ENCODE measurements around the gene WDR35.

DNA sequence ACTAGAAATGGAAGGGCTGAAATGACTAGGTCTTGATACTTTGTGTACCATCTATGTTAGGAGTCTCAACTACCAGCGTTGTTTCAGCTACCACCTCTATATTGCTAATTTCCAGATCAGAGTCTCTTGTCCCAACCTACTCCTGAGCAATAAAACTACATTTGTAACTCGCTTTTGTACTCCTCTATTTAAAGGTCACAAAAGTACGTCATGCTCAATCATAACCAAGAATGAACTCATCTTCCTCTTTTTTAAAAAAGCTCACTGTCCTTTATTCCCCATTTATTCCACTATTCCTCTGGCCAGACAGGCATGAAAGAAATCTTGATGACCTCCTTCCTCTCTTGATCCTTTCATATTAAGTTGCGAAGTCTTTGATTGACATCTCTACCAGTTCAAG, 33.8 kb upstream of the WDR35 start:
- TF ChIP-seq, protein P1, sequence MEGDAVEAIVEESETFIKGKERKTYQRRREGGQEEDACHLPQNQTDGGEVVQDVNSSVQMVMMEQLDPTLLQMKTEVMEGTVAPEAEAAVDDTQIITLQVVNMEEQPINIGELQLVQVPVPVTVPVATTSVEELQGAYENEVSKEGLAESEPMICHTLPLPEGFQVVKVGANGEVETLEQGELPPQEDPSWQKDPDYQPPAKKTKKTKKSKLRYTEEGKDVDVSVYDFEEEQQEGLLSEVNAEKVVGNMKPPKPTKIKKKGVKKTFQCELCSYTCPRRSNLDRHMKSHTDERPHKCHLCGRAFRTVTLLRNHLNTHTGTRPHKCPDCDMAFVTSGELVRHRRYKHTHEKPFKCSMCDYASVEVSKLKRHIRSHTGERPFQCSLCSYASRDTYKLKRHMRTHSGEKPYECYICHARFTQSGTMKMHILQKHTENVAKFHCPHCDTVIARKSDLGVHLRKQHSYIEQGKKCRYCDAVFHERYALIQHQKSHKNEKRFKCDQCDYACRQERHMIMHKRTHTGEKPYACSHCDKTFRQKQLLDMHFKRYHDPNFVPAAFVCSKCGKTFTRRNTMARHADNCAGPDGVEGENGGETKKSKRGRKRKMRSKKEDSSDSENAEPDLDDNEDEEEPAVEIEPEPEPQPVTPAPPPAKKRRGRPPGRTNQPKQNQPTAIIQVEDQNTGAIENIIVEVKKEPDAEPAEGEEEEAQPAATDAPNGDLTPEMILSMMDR (conservative IDR thresholded peaks at IDR 0.05; ENCODE audit: low read depth, low read length): no peak
- TF ChIP-seq EZH2 (IDR thresholded peaks at IDR 0.05; ENCODE audit: borderline replicate concordance, low read depth, low read length, poor library complexity, severe bottlenecking): no peak

All from A673 (cell line).